H9 (cell line): ENCODE results near the gene NQO1. TPM values are rescaled to one million over a fixed set of nuclear protein-coding genes. Genes with fewer than 3 reads are reported as not detected.

ENCODE experiments used
- DNase-seq: peaks from one replicate; pipeline ENCODE4 v3.0.0-alpha.2; 2017
- H2AFZ ChIP-seq: one replicate; pipeline ENCODE4 v1.6.1; 2013; ENCODE audit warnings: mild to moderate bottlenecking, low read length, control low read depth, moderate library complexity
- H2AK5ac ChIP-seq: 2 replicates; pipeline ENCODE4 v1.6.1; 2013; ENCODE audit warnings: low read length, control low read depth, mixed read lengths; ENCODE audit not compliant: insufficient read length
- H2BK120ac ChIP-seq: one replicate; pipeline ENCODE4 v1.6.1; 2013; ENCODE audit warnings: low read depth, mild to moderate bottlenecking, low read length, control low read depth, inconsistent platforms; ENCODE audit not compliant: poor library complexity, severe bottlenecking
- H2BK12ac ChIP-seq: 2 replicates; pipeline ENCODE4 v1.6.1; 2013; ENCODE audit warnings: low read length, control low read depth, mixed read lengths, low read depth; ENCODE audit not compliant: insufficient read length
- H2BK15ac ChIP-seq: 2 replicates; pipeline ENCODE4 v1.6.1; 2013; ENCODE audit warnings: low read depth, low read length, control low read depth
- H2BK20ac ChIP-seq: one replicate; pipeline ENCODE4 v1.6.1; 2013; ENCODE audit warnings: low read depth, mild to moderate bottlenecking, low read length, control low read depth, inconsistent platforms; ENCODE audit not compliant: poor library complexity, severe bottlenecking
- H2BK5ac ChIP-seq: 2 replicates; pipeline ENCODE4 v1.6.1; 2013; ENCODE audit warnings: low read length, control low read depth, mixed read lengths; ENCODE audit not compliant: insufficient read length
- H3K14ac ChIP-seq: 2 replicates; pipeline ENCODE4 v1.6.1; 2013; ENCODE audit warnings: low read length, control low read depth; ENCODE audit not compliant: insufficient read depth
- H3K18ac ChIP-seq: 2 replicates; pipeline ENCODE4 v1.6.1; 2013; ENCODE audit warnings: low read depth, mild to moderate bottlenecking, mixed read lengths, low read length, control low read depth; ENCODE audit not compliant: insufficient read length
- H3K23ac ChIP-seq: 2 replicates; pipeline ENCODE4 v1.6.1; 2013; ENCODE audit warnings: low read length, control low read depth, mixed read lengths, low read depth; ENCODE audit not compliant: insufficient read length
- H3K23me2 ChIP-seq: 2 replicates; pipeline ENCODE4 v1.6.1; 2013; ENCODE audit warnings: low read depth, mild to moderate bottlenecking, mixed read lengths, low read length, control low read depth; ENCODE audit not compliant: insufficient read length, poor library complexity, severe bottlenecking
- H3K27ac ChIP-seq: 2 replicates; pipeline ENCODE4 v1.5.1; 2013; ENCODE audit warnings: low read length, control low read depth, mixed read lengths, low read depth; ENCODE audit not compliant: insufficient read length
- H3K27me3 ChIP-seq: 2 replicates; pipeline ENCODE4 v1.6.1; 2013; ENCODE audit warnings: low read length, control low read depth, inconsistent platforms; ENCODE audit not compliant: insufficient read depth
- H3K4ac ChIP-seq: 2 replicates; pipeline ENCODE4 v1.6.1; 2013; ENCODE audit warnings: low read depth, mild to moderate bottlenecking, control low read depth, inconsistent platforms, low read length, moderate library complexity
- H3K4me1 ChIP-seq: 2 replicates; pipeline ENCODE4 v1.6.1; 2013; ENCODE audit warnings: low read length, control low read depth, inconsistent platforms; ENCODE audit not compliant: insufficient read depth
- H3K4me2 ChIP-seq: 2 replicates; pipeline ENCODE4 v1.6.1; 2013; ENCODE audit warnings: low read length, control low read depth, mixed read lengths; ENCODE audit not compliant: insufficient read length, insufficient read depth
- H3K56ac ChIP-seq: 2 replicates; pipeline ENCODE4 v1.6.1; 2013; ENCODE audit warnings: low read depth, mild to moderate bottlenecking, mixed read lengths, low read length, control low read depth; ENCODE audit not compliant: insufficient read length
- H3K79me1 ChIP-seq: 2 replicates; pipeline ENCODE4 v1.6.1; 2013; ENCODE audit warnings: low read depth, mild to moderate bottlenecking, moderate library complexity, low read length, control low read depth, inconsistent platforms; ENCODE audit not compliant: insufficient read depth, poor library complexity, severe bottlenecking
- H3K79me2 ChIP-seq: 2 replicates; pipeline ENCODE4 v1.6.1; 2013; ENCODE audit warnings: low read length, control low read depth, inconsistent platforms; ENCODE audit not compliant: insufficient read depth
- H3K9ac ChIP-seq: 2 replicates; pipeline ENCODE4 v1.6.1; 2013; ENCODE audit warnings: low read length, control low read depth, mixed read lengths; ENCODE audit not compliant: insufficient read length; ENCODE audit errors: extremely low read depth
- H3K9me3 ChIP-seq: one replicate; pipeline ENCODE4 v1.6.1; 2013; ENCODE audit warnings: low read depth, low read length, inconsistent platforms; ENCODE audit not compliant: control insufficient read depth
- H3T11ph ChIP-seq: one replicate; pipeline ENCODE4 v1.6.1; 2013; ENCODE audit warnings: mild to moderate bottlenecking, low read length, control low read depth, inconsistent platforms
- H4K20me1 ChIP-seq: one replicate; pipeline ENCODE4 v1.6.1; 2013; ENCODE audit not compliant: control insufficient read depth, insufficient read length, insufficient read depth
- H4K5ac ChIP-seq: 2 replicates; pipeline ENCODE4 v1.6.1; 2013; ENCODE audit warnings: low read depth, mild to moderate bottlenecking, mixed read lengths, low read length, control low read depth; ENCODE audit not compliant: insufficient read length
- H4K8ac ChIP-seq: replicated peaks from 2 replicates; pipeline ENCODE4 v1.6.1; 2013; ENCODE audit warnings: low read length, control low read depth, mixed read lengths, low read depth; ENCODE audit not compliant: insufficient read length
- H4K91ac ChIP-seq: 2 replicates; pipeline ENCODE4 v1.6.1; 2013; ENCODE audit warnings: low read depth, mild to moderate bottlenecking, moderate library complexity, mixed read lengths, low read length, control low read depth; ENCODE audit not compliant: insufficient read length
- H3K27ac Mint-ChIP-seq, 3 experiments: 2 replicates in 2 of 3; 3 replicates in 1 of 3; pipeline ENCODE4 v1.8.0; 2020 to 2021; ENCODE audit warnings: mixed read lengths in 3 of 3, mild to moderate bottlenecking in 1 of 3, moderate library complexity in 1 of 3
- H3K27me3 Mint-ChIP-seq: 2 replicates; pipeline ENCODE4 v1.8.0; 2021; ENCODE audit warnings: low read depth, mild to moderate bottlenecking, moderate library complexity, mixed read lengths
- H3K36me3 Mint-ChIP-seq, 3 experiments: 2 replicates in 2 of 3; 3 replicates in 1 of 3; pipeline ENCODE4 v1.8.0; 2020 to 2021; ENCODE audit warnings: low read depth in 3 of 3, mixed read lengths in 3 of 3; ENCODE audit not compliant: insufficient read depth in 1 of 3
- H3K4me1 Mint-ChIP-seq, 2 experiments: 2 replicates each; pipeline ENCODE4 v1.8.0; 2020; ENCODE audit warnings: mixed read lengths in 2 of 2
- H3K4me3 Mint-ChIP-seq, 2 experiments: 2 replicates in 1 of 2; 3 replicates in 1 of 2; pipeline ENCODE4 v1.8.0; 2020 to 2021; ENCODE audit warnings: mild to moderate bottlenecking in 2 of 2, mixed read lengths in 2 of 2, moderate library complexity in 1 of 2
- H3K9me3 Mint-ChIP-seq, 2 experiments: 2 replicates in 1 of 2; 3 replicates in 1 of 2; pipeline ENCODE4 v1.8.0; 2020; ENCODE audit warnings: mild to moderate bottlenecking in 2 of 2, mixed read lengths in 2 of 2, moderate library complexity in 1 of 2
- total RNA-seq: library from RNA; stranded (reverse); gene quantifications from 2 replicates; pipeline ENCODE4 v1.2.1, GENCODE V29; 2021
- TF ChIP-seq, protein P1 (sequence below): fragments of 200-600 bp; sonication (generic); conservative IDR thresholded peaks from 3 replicates; pipeline ENCODE4 v1.8.0; 2021; ENCODE audit warnings: antibody characterized with exemption, mild to moderate bottlenecking

The NQO1 gene
- total RNA-seq, 1 experiment from 2014 or later: 64.6 TPM

DNA sequence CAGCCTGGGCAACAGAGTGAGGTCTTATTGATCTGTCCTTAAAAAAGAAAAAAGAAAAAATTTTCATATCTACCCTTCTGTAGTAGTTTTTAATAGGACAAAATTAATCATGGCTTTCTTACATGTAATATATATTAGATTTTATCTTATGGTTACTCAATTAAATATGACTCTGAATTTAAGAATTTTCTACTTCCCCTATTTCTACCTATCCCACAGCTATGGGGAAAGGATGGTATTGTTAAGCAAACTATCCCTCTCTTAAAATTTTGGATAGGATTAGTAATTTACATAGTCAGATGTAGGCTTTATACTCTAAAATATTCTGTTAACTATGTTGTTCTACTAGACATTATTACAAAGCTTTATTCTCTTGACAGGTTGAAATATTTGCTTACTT lies 62.5 kb downstream of the NQO1 start:
- Histone ChIP-seq H3K27me3 (no peaks in the 10 kb centered on the region), H3K14ac (no peak overlapping the region), H2BK5ac (no peak overlapping the region), H3T11ph (no peak overlapping the region), H4K20me1 (no peaks in the 10 kb centered on the region), H4K91ac (no peak overlapping the region), H3K4me1 (no peaks in the 10 kb centered on the region), H4K5ac (no peak overlapping the region), H3K9ac (no peak overlapping the region), H3K23ac (no peak overlapping the region), H3K79me1 (no peaks in the 10 kb centered on the region), H2BK120ac (no peak overlapping the region), H3K4me2 (no peak overlapping the region), H3K18ac (no peak overlapping the region), H3K79me2 (no peaks in the 10 kb centered on the region), H3K23me2 (no peaks in the 10 kb centered on the region), H2AFZ (no peak overlapping the region), H3K56ac (no peak overlapping the region), H4K8ac (no peak overlapping the region), H3K4ac (no peak overlapping the region), H2BK15ac (no peak overlapping the region), H3K27ac (no peak overlapping the region), H3K9me3 (no peaks in the 10 kb centered on the region), H2BK20ac (no peak overlapping the region), H2AK5ac (no peak overlapping the region), H2BK12ac (no peak overlapping the region)
- Mint-ChIP-seq H3K4me1 (no peaks in the 10 kb centered on the region), H3K36me3 (peaks cover 9 to 29% (median 13%) of the 10 kb centered on the region in 3 experiments), H3K27me3 (no peaks in the 10 kb centered on the region), H3K27ac (no peak overlapping the region), H3K4me3 (no peak overlapping the region), H3K9me3 (no peaks in the 10 kb centered on the region)
- TF ChIP-seq, protein P1, sequence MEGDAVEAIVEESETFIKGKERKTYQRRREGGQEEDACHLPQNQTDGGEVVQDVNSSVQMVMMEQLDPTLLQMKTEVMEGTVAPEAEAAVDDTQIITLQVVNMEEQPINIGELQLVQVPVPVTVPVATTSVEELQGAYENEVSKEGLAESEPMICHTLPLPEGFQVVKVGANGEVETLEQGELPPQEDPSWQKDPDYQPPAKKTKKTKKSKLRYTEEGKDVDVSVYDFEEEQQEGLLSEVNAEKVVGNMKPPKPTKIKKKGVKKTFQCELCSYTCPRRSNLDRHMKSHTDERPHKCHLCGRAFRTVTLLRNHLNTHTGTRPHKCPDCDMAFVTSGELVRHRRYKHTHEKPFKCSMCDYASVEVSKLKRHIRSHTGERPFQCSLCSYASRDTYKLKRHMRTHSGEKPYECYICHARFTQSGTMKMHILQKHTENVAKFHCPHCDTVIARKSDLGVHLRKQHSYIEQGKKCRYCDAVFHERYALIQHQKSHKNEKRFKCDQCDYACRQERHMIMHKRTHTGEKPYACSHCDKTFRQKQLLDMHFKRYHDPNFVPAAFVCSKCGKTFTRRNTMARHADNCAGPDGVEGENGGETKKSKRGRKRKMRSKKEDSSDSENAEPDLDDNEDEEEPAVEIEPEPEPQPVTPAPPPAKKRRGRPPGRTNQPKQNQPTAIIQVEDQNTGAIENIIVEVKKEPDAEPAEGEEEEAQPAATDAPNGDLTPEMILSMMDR: no peak
- no peak for DNase-seq
